Adrenal gland (tissue), 12 donors: Measurements from ENCODE around the gene SDF4. TPM values are rescaled to one million over a fixed set of nuclear protein-coding genes. Genes with fewer than 3 reads are reported as not detected.

ENCODE experiments used
- DNase-seq, 7 donors: peaks; one replicate each; pipeline ENCODE4 v3.0.0-alpha.2; 2019 to 2020
- H3K27ac ChIP-seq, 5 donors: fragments of 200-600 bp; sonication (generic) in 4 of 5; 1 replicate in 3 of 5; 2 replicates in 2 of 5; pipeline versions ENCODE4 v1.5.1 to v1.8.0; 2016 to 2020; ENCODE audit warnings: mild to moderate bottlenecking in 1 of 5
- H3K27me3 ChIP-seq: fragments of 200-600 bp; 2 replicates; pipeline ENCODE4 v1.8.0; 2021
- H3K36me3 ChIP-seq, 2 donors: fragments of 200-600 bp; replicated peaks in 1 of 2; 1 replicate in 1 of 2; 2 replicates in 1 of 2; pipeline versions ENCODE4 v1.5.1 to v1.8.0; 2018 to 2022
- H3K4me1 ChIP-seq, 2 donors: fragments of 200-600 bp; replicated peaks in 1 of 2; 1 replicate in 1 of 2; 2 replicates in 1 of 2; pipeline versions ENCODE4 v1.5.1 to v1.8.0; 2018 to 2021
- H3K4me3 ChIP-seq, 4 donors: fragments of 200-600 bp; sonication (generic) in 3 of 4; one replicate each; pipeline ENCODE4 v1.5.1; 2016 to 2018
- H3K9me3 ChIP-seq, 3 donors: fragments of 200-600 bp; sonication (generic) in 1 of 3; replicated peaks in 1 of 3; 1 replicate in 2 of 3; 2 replicates in 1 of 3; pipeline versions ENCODE4 v1.5.1 to v1.8.0; 2016 to 2021
- POLR2A ChIP-seq, 2 donors: fragments of 450-650 bp; IDR thresholded peaks; one replicate each; pipeline ENCODE4 v1.6.1; 2017; ENCODE audit warnings: antibody characterized with exemption in 2 of 2, mild to moderate bottlenecking in 2 of 2, moderate library complexity in 1 of 2
- WGBS, 4 donors: extraction: QIAGEN DNeasy Blood & Tissue Kit in 2 of 4; methylation state at CpG; one replicate each; pipeline versions ENCODE4 v1.1.5 to v1.1.7; 2013 to 2017; 5-methylcytosine and 5-hydroxymethylcytosine counted together
- intact Hi-C, 2 donors: fragments of 100-400 bp; cut with DNase I; formaldehyde crosslinking; loops; one replicate each; pipeline versions ENCODE4 v1.14.1 to v1.15.0; 2022 to 2023
- polyA plus RNA-seq, 3 donors: library from polyadenylated mRNA; stranded (reverse); fragments of 200-250 nt in 2 of 3; fragments of 350-450 nt in 1 of 3; fragmentation: Illumina TruSeq in 1 of 3; extraction: RNeasy Lipid Tissue Mini Kit (QIAGEN cat#74804) in 1 of 3; gene quantifications; one replicate each; pipeline ENCODE4 v1.2.3, GENCODE V29; 2013 to 2014
- total RNA-seq, 9 donors: library from RNA; depleted of rRNA in 4 of 9; stranded (reverse); fragments of >200 nt in 4 of 9; fragments of 120-200 nt in 1 of 9; fragmentation: NEBNext Ultra II Directional in 1 of 9; extraction: Animal tissue kit (Norgen Biotek cat#: 25700) in 1 of 9; gene quantifications; one replicate each; pipeline versions ENCODE4 v1.1.0 to v1.2.4, GENCODE V29; 2013 to 2023
- TF ChIP-seq, protein P1 (sequence below), 6 experiments: fragments of 450-650 bp in 4 of 6; fragments of 200-600 bp in 2 of 6; sonication (generic) in 1 of 6; IDR thresholded peaks; 1 replicate in 5 of 6; 2 replicates in 1 of 6; pipeline versions ENCODE4 v1.5.1 to v1.8.0; 2016 to 2021; ENCODE audit warnings: antibody characterized with exemption in 6 of 6, mild to moderate bottlenecking in 2 of 6, moderate library complexity in 1 of 6
- donor health status: healthy with polysubstance abuse.
- donor health status: Bipolar disorder and iron deficiency.
- donor health status: DM: yes; HTN: yes; CAD: no.
- donor health status: DM: no; HTN: no; CAD: no.
- donor health status: DM: no; HTN: no; CAD: no.
- donor health status: DM: yes; HTN: yes; CAD: no.

Gene SDF4
- total and polyA plus RNA-seq, 12 donors, result 49.4 to 221 (median 142) TPM

DNA sequence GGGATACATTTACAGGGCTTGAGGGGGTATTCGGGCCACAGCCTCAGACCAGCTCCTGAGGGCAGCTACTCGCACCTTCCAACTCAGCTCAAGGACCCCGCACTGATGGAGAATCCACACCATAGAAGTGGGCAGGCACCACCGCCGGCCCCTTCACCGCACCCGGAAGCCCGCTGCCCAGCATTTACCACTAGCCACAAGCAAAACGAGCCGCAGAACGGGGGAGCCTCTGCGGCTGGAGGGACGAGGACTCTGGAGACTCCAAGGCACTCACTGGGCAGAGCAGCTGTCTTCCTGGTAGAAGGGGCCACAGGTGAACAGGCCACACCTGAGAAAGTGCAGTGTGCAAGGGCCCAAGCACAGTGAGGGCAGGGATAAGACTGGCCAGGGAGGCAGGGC lies 36.5 kb upstream of the SDF4 start:
- 92 to 97% (median 96%) methylated on average over 13 of the region's 13 CpGs for WGBS, 4 donors
- Histone ChIP-seq H3K27me3 (no peaks in the 10 kb centered on the region), H3K36me3 (peaks cover 0 to 33% of the 10 kb centered on the region in 2 donors), H3K4me3 (no peak overlapping the region), H3K9me3 (no peaks in the 10 kb centered on the region), H3K4me1 (peaks cover 15 to 29% of the 10 kb centered on the region in 2 donors), H3K27ac (no peak overlapping the region)
- intact Hi-C loops, result no loop called here
- DNase-seq, result no peak
- TF ChIP-seq POLR2A (IDR thresholded peaks at IDR 0.05), result no peak
- TF ChIP-seq, protein P1, sequence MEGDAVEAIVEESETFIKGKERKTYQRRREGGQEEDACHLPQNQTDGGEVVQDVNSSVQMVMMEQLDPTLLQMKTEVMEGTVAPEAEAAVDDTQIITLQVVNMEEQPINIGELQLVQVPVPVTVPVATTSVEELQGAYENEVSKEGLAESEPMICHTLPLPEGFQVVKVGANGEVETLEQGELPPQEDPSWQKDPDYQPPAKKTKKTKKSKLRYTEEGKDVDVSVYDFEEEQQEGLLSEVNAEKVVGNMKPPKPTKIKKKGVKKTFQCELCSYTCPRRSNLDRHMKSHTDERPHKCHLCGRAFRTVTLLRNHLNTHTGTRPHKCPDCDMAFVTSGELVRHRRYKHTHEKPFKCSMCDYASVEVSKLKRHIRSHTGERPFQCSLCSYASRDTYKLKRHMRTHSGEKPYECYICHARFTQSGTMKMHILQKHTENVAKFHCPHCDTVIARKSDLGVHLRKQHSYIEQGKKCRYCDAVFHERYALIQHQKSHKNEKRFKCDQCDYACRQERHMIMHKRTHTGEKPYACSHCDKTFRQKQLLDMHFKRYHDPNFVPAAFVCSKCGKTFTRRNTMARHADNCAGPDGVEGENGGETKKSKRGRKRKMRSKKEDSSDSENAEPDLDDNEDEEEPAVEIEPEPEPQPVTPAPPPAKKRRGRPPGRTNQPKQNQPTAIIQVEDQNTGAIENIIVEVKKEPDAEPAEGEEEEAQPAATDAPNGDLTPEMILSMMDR (IDR thresholded peaks at IDR 0.05), result no peak

DNA sequence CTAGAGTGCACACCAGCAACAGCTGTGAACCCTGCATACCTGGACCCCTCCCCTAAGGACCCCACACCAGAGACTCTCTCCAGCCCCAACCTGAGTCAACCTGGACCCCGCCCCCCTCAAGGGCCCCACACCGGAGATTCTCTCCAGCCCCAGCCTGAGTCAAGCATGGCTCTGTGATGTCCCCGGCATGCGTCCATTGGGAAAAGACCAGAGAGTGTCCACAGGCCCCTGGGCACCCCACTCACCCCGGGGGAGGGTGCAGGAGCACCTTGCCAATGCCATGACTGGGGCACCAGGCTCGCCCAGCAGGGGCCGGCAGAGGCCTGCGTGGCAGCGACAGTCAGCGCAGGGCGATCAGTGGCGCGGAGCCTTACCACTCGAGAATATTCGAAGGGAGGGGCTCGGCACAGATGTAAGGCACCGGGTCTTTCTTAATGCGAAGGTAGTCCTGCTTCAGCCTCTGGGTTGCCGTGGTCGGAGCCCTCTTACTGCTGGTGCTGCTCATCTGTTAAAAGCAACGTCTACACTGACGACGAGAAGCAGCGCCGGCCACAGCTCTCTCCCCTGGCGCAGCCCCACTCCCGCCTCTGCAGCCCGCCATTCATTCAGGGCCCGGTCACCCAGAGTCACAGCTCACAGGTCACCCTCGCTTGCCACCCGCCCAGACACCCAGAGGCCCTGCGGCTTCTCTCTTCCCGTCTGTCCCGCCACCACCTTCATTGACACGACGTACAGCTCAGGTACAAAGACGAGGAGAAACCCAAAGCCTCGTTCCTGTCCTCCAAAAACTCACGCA lies 35.9 kb upstream of the SDF4 start:
- H3K9me3 ChIP-seq, result no peaks in the 10 kb centered on the region
- peaks cover 12 to 26% of the 10 kb centered on the region in 2 donors for H3K4me1 ChIP-seq
- no peak overlapping the region for H3K27ac ChIP-seq
- H3K27me3 ChIP-seq, result no peaks in the 10 kb centered on the region
- intact Hi-C loops, result no loop called here
- no peak for DNase-seq
- 94 to 95% (median 94%) methylated on average over 34 to 39 of the region's 39 CpGs for WGBS, 4 donors
- no peak for TF ChIP-seq POLR2A (IDR thresholded peaks at IDR 0.05)
- TF ChIP-seq, protein P1 (IDR thresholded peaks at IDR 0.05), result no peak
- no peak overlapping the region for H3K4me3 ChIP-seq
- peaks cover 0 to 39% of the 10 kb centered on the region in 2 donors for H3K36me3 ChIP-seq

DNA sequence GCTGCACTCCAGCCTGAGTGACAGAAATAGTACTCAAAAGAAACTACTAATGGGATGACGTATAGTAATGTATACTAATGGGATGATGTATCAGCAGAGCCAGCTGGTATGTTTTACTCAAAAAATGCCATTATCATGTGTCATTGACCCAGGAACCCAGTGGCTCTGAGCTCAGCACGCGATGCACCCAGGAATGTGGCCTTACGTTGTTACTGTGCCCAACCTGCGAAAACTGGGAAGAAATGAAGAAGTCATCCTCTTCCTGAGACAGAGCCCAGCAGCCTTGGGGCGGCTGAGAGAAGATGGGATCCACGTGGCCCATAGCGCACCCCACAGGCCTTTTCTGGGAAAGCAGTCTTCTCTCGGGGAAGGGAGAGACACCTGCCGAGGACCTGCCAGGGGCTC lies 33.1 kb upstream of the SDF4 start:
- Histone ChIP-seq H3K36me3 (peaks cover 0 to 50% of the 10 kb centered on the region in 2 donors), H3K9me3 (no peaks in the 10 kb centered on the region), H3K4me1 (no peaks in the 10 kb centered on the region), H3K4me3 (no peak overlapping the region), H3K27ac (no peak overlapping the region), H3K27me3 (no peaks in the 10 kb centered on the region)
- TF ChIP-seq, protein P1 (IDR thresholded peaks at IDR 0.05), result no peak
- no peak for TF ChIP-seq POLR2A (IDR thresholded peaks at IDR 0.05)
- no peak for DNase-seq
- 80 to 85% (median 83%) methylated on average over 5 to 10 of the region's 10 CpGs for WGBS, 4 donors
- intact Hi-C loops, result no loop called here

GRCh38 chr1:1264026-1264425 lies 32.2 kb upstream of the SDF4 start:
- TF ChIP-seq, protein P1 (IDR thresholded peaks at IDR 0.05), result no peak
- TF ChIP-seq POLR2A (IDR thresholded peaks at IDR 0.05), result no peak
- Histone ChIP-seq H3K27ac (no peak overlapping the region), H3K27me3 (no peaks in the 10 kb centered on the region), H3K4me3 (no peak overlapping the region), H3K9me3 (no peaks in the 10 kb centered on the region), H3K4me1 (no peaks in the 10 kb centered on the region), H3K36me3 (peaks cover 0 to 57% of the 10 kb centered on the region in 2 donors)
- 90 to 93% (median 91%) methylated on average over 8 to 9 of the region's 9 CpGs for WGBS, 4 donors
- no peak for DNase-seq
- intact Hi-C loops, result no loop called here
